GM19023 (cell line): ENCODE results near the gene METTL1.

Experiments used
- ATAC-seq: cut with Tn5 transposase; IDR thresholded peaks from one replicate; pipeline ENCODE4 v1.9.1; 2021; ENCODE audit warnings: mild to moderate bottlenecking, moderate library complexity; ENCODE audit not compliant: unreplicated experiment

Gene METTL1

GRCh38 chr12:57755454-57756372 is 16.2 kb downstream of the METTL1 start:
- ATAC-seq: no peak

GRCh38 chr12:57755194-57755453 is 16.8 kb downstream of the METTL1 start:
- ATAC-seq: no peak

- peak; percentile 37 for ATAC-seq
Measured at GRCh38 chr12:57754411-57755193, 17.3 kb downstream of the METTL1 start, which contains the start of gene MARCHF9. Gene MARCHF9 (plus strand): TSS chr12:57755103. CDS start chr12:57755529, 426 bp downstream.

GRCh38 chr12:57753756-57754337 is 18.1 kb downstream of the METTL1 start:
- ATAC-seq: no peak

GRCh38 chr12:57752668-57753000 is 19.3 kb downstream of the METTL1 start:
- no peak for ATAC-seq

- ATAC-seq: peak; percentile 69
Measured at GRCh38 chr12:57751788-57752667, 19.9 kb downstream of the METTL1 start, which contains the start of gene CDK4. Gene CDK4 (minus strand): TSS chr12:57752310. CDS start chr12:57751717, 593 bp downstream.

- ATAC-seq: no peak
Measured at GRCh38 chr12:57751432-57751787, 20.5 kb downstream of the METTL1 start.

GRCh38 chr12:57750561-57751431 is 21.1 kb downstream of the METTL1 start:
- no peak for ATAC-seq

GRCh38 chr12:57749061-57749460 is 22.8 kb downstream of the METTL1 start:
- no peak for ATAC-seq

- no peak for ATAC-seq
Measured at GRCh38 chr12:57746025-57746424, 25.9 kb downstream of the METTL1 start.

GRCh38 chr12:57745485-57745881 is 26.4 kb downstream of the METTL1 start:
- no peak for ATAC-seq

GRCh38 chr12:57744777-57745484 is 27.0 kb downstream of the METTL1 start, which contains the start of gene TSPAN31:
Gene TSPAN31 (plus strand): TSS chr12:57745039. CDS start chr12:57745155, 116 bp downstream.
- peak; percentile 85 for ATAC-seq

GRCh38 chr12:57744194-57744776 is 27.6 kb downstream of the METTL1 start:
- peak; percentile 33 for ATAC-seq

- no peak for ATAC-seq
Measured at GRCh38 chr12:57743769-57744168, 28.1 kb downstream of the METTL1 start.

- ATAC-seq: peak; percentile 51
Measured at GRCh38 chr12:57741844-57742738, 29.8 kb downstream of the METTL1 start.

GRCh38 chr12:57741413-57741789 is 30.5 kb downstream of the METTL1 start:
- ATAC-seq: no peak

- ATAC-seq: peak; percentile 30
Measured at GRCh38 chr12:57740656-57741412, 31.1 kb downstream of the METTL1 start.
